Measurements from ENCODE around the gene RAX2. TPM values are rescaled to one million over a fixed set of nuclear protein-coding genes. Genes with fewer than 3 reads are reported as not detected.

RAX2 gene
- total RNA-seq, 1 donor from 2014 or later: not detected

- peaks cover 52% of the 10 kb centered on the region for H3K27me3 Mint-ChIP-seq
- no peak for DNase-seq (ENCODE audit: low spot score, unreplicated experiment)
Measured at GRCh38 chr19:3800996-3801395, 29.0 kb upstream of the RAX2 start.

GRCh38 chr19:3798137-3798536, 26.1 kb upstream of the RAX2 start:
- H3K36me3 Mint-ChIP-seq (ENCODE audit: insufficient read depth): no peaks in the 10 kb centered on the region
- H3K4me1 Mint-ChIP-seq (ENCODE audit: low read depth): no peaks in the 10 kb centered on the region
- no peak overlapping the region for H3K4me3 Mint-ChIP-seq (ENCODE audit: low read depth)
- TF ChIP-seq CTCF (IDR thresholded peaks at IDR 0.05; ENCODE audit: unreplicated experiment): no peak
- H3K9me3 Mint-ChIP-seq (ENCODE audit: low read depth): peaks cover 7% of the 10 kb centered on the region
- no peak for DNase-seq (ENCODE audit: low spot score, unreplicated experiment)
- no peak overlapping the region for H3K27ac Mint-ChIP-seq
- H3K27me3 Mint-ChIP-seq: peaks cover 49% of the 10 kb centered on the region

More at GRCh38 chr19:3800996-3801395, 29.0 kb upstream of the RAX2 start:
- H3K4me3 Mint-ChIP-seq (ENCODE audit: low read depth): no peak overlapping the region
- H3K9me3 Mint-ChIP-seq (ENCODE audit: low read depth): peaks cover 7% of the 10 kb centered on the region
- no peaks in the 10 kb centered on the region for H3K4me1 Mint-ChIP-seq (ENCODE audit: low read depth)
- H3K27ac Mint-ChIP-seq: no peak overlapping the region
- TF ChIP-seq CTCF (IDR thresholded peaks at IDR 0.05; ENCODE audit: unreplicated experiment): no peak
- H3K36me3 Mint-ChIP-seq (ENCODE audit: insufficient read depth): no peaks in the 10 kb centered on the region

- DNase-seq (ENCODE audit: low spot score, unreplicated experiment): no peak
- Mint-ChIP-seq H3K36me3 (ENCODE audit: insufficient read depth) (no peaks in the 10 kb centered on the region), H3K4me3 (ENCODE audit: low read depth) (no peak overlapping the region), H3K27me3 (peaks cover 40% of the 10 kb centered on the region), H3K27ac (no peak overlapping the region), H3K9me3 (ENCODE audit: low read depth) (peaks cover 7% of the 10 kb centered on the region), H3K4me1 (ENCODE audit: low read depth) (no peaks in the 10 kb centered on the region)
- no peak for TF ChIP-seq CTCF (IDR thresholded peaks at IDR 0.05; ENCODE audit: unreplicated experiment)
Measured at GRCh38 chr19:3796358-3796757, 24.3 kb upstream of the RAX2 start.

GRCh38 chr19:3793799-3794198, 21.8 kb upstream of the RAX2 start:
- Mint-ChIP-seq H3K4me3 (ENCODE audit: low read depth) (no peak overlapping the region), H3K27ac (no peak overlapping the region), H3K9me3 (ENCODE audit: low read depth) (peaks cover 7% of the 10 kb centered on the region), H3K4me1 (ENCODE audit: low read depth) (no peaks in the 10 kb centered on the region), H3K36me3 (ENCODE audit: insufficient read depth) (no peaks in the 10 kb centered on the region), H3K27me3 (peaks cover 44% of the 10 kb centered on the region)
- DNase-seq (ENCODE audit: low spot score, unreplicated experiment): no peak
- TF ChIP-seq CTCF (IDR thresholded peaks at IDR 0.05; ENCODE audit: unreplicated experiment): no peak

GRCh38 chr19:3792114-3792513, 20.1 kb upstream of the RAX2 start:
- Mint-ChIP-seq H3K36me3 (ENCODE audit: insufficient read depth) (no peaks in the 10 kb centered on the region), H3K9me3 (ENCODE audit: low read depth) (peaks cover 7% of the 10 kb centered on the region), H3K4me3 (ENCODE audit: low read depth) (no peak overlapping the region), H3K27me3 (peaks cover 46% of the 10 kb centered on the region), H3K27ac (no peak overlapping the region), H3K4me1 (ENCODE audit: low read depth) (no peaks in the 10 kb centered on the region)
- no peak for DNase-seq (ENCODE audit: low spot score, unreplicated experiment)
- no peak for TF ChIP-seq CTCF (IDR thresholded peaks at IDR 0.05; ENCODE audit: unreplicated experiment)

Data from progenitor cell of endocrine pancreas (in vitro differentiated cells).